GM19099 (cell line): ENCODE measurements around the gene DUS3L.

Experiments
- POLR2A ChIP-seq: IDR thresholded peaks from 3 replicates; pipeline ENCODE4 v1.6.1; 2011; ENCODE audit warnings: low read depth; ENCODE audit not compliant: insufficient read length; ENCODE audit errors: extremely low read depth

DUS3L gene

GRCh38 chr19:5790559-5791520 lies at the start of gene DUS3L:
DUS3L (minus strand) TSS chr19:5791163; CDS start chr19:5791141, 22 bp downstream.
- peak; percentile 84 for TF ChIP-seq POLR2A

GRCh38 chr19:5839065-5840017 lies 48.4 kb upstream of the DUS3L start, which contains the start of gene FUT6:
FUT6 (minus strand) TSS chr19:5839702; CDS start chr19:5832567, 7,135 bp downstream.
- no peak for TF ChIP-seq POLR2A

- no peak for TF ChIP-seq POLR2A
Observed at GRCh38 chr19:5838353-5839064, 47.5 kb upstream of the DUS3L start.

GRCh38 chr19:5837761-5838352 lies 46.9 kb upstream of the DUS3L start:
- no peak for TF ChIP-seq POLR2A

GRCh38 chr19:5832527-5833216 lies 41.7 kb upstream of the DUS3L start:
- no peak for TF ChIP-seq POLR2A

GRCh38 chr19:5832061-5832460 lies 41.1 kb upstream of the DUS3L start:
- TF ChIP-seq POLR2A = no peak

GRCh38 chr19:5831159-5831558 lies 40.2 kb upstream of the DUS3L start:
- TF ChIP-seq POLR2A = no peak

GRCh38 chr19:5829567-5830310 lies 38.8 kb upstream of the DUS3L start:
- TF ChIP-seq POLR2A = no peak

GRCh38 chr19:5828661-5829566 lies 38.0 kb upstream of the DUS3L start:
- TF ChIP-seq POLR2A = peak; percentile 27

GRCh38 chr19:5827891-5828660 lies 37.1 kb upstream of the DUS3L start:
- TF ChIP-seq POLR2A = peak; percentile 99

- TF ChIP-seq POLR2A = no peak
Observed at GRCh38 chr19:5827342-5827890, 36.5 kb upstream of the DUS3L start.
